ENCODE measurements around the gene ZGPAT.

ZGPAT gene

DNA sequence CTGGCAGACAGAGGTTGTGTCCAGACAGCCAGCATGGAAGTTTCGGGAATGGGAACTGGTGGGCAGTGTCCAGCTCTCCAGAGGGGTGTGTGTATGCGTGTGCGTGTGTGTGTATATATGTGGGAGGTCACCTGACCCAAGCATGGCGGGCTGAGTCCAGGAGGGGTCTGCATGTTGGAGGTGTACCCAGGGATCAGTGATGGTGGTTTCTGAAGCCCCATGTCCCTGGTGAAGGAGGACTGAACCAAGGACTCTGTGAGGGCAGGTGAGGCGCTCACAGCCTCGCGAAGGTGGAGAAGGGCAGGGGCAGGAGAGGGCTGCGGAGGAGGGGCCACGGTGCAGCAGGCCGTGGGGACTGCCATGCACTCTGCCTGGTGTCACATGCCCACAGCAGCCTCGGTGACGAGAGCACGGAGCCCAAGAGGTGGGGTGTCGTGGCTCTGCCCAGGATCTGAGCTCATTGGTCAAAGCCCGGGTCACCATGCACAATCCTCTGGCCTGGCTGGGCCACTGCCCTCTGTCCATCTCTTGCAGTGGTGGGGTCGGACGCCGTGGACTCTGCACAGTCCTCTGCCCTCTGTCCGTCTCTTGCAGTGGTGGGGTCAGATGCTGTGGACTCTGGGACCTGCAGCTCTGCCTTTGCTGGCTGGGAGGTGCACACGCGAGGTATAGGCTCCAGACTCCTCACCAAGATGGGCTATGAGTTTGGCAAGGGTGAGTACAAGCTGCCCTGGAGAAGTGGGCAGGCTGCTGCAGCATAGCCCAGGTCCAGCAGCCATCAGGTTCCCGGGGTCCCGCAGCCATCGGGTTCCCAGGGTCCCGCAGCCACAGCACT is 26.5 kb downstream of the ZGPAT start:
- no peak for DNase-seq (ENCODE audit: low spot score)

DNA sequence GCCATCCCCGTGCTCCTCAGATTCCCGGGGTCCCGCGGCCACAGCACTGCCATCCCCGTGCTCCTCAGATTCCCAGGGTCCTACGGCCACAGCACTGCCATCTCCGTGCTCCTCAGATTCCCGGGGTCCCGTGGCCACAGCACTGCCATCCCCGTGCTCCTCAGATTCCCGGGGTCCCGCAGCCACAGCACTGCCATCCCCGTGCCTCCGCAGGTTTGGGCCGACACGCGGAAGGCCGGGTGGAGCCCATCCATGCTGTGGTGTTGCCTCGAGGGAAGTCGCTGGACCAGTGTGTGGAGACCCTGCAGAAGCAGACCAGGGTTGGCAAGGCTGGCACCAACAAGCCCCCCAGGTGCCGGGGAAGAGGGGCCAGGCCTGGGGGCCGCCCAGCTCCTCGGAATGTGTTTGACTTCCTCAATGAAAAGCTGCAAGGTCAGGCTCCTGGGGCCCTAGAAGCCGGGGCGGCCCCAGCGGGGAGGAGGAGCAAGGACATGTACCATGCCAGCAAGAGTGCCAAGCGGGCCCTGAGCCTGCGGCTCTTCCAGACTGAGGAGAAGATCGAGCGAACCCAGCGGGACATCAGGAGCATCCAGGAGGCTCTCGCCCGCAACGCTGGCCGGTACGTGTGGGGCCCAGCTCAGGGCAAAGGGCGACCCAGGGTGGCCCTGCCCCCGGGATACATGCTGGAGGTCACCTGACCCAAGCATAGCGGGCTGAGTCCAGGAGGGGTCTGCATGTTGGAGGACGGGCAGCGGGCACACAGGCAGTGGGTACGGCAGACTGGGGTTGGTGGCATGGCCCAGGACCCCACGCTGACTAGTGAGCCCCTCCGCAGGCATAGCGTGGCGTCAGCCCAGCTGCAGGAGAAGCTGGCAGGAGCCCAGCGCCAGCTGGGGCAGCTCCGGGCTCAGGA is 27.4 kb downstream of the ZGPAT start:
- no peak for DNase-seq (ENCODE audit: low spot score)

DNA sequence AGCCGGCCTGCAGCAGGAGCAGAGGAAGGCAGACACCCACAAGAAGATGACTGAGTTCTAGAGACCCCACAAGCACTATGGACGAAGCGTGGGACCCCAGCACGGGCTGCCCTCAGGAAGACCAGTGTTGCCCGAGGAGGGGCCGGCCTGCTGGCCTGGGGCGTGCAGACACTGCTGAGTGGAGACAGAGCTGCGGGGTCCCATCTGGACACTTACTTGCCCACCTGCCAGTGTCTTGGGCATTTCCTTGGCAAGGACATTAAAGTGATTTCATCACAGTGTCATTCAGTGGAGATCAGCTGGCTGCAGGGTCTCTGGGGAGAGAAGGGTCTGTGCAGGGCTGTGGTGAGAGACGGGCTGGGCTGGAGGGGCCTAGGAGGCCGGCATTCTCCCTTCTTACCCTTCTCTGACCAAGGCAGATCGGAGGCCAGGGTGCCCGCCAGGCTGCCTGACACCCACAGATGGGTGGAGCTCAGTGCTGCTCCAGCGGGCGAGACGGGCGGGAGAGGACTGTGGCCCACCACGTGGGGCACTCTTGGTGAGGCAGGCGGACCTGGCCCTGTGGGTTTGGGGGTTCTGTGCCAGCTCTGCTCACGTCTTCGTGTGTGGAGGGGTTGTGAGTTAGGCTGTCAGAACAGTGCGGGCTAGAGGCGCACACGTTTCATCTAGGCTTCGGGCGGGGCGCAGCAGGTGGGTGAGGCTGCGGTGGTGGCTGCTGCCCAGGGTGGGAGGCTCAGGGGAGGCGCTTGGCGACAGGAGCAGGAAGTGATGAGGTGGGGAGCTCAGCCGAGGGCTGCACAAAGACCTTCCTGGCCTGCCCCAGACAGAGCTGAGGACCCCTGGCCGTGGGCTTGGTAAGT is 28.2 kb downstream of the ZGPAT start, which contains the start of gene LIME1:
LIME1 (plus strand) TSS at position 806 of the 860 bp plus-strand sequence. CDS start 886 bp downstream, outside the sequence.
- no peak for DNase-seq (ENCODE audit: low spot score)

DNA sequence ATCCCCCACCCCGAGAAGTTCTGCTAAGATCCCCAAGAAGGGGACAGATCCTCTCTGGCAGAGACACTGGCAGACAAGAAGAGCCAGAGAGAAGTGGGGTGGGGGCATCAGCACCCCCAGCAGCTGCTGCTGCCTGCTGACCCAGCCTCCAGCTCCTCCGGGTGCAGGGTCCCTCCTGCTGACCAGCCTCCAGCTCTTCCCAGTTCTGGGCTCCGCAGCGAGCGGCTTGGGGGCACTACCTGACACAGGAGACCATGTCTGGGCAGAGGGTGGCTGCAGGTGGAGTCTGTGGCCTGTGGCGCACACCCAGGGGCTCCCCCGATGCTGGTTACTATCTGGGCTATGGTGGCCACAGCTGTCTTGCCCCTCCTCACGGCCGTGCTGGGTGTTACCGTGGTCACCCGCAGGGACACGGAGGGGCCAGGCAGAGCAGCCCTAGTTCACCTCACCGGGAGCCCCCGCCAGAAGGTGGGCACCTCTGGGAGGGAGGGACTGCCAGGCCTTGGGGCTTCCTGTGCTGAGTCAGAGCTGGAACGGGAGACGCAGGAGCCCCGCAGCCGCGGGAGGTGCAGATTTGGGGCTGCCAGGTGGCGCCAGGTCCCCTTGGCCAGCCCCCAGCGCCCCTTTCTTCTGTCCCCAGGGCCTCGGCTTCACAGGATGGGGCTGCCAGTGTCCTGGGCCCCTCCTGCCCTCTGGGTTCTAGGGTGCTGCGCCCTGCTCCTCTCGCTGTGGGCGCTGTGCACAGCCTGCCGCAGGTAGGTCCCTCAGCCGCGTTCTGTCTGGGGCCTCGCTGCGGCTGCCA is 29.3 kb downstream of the ZGPAT start:
- no peak for DNase-seq (ENCODE audit: low spot score)

DNA sequence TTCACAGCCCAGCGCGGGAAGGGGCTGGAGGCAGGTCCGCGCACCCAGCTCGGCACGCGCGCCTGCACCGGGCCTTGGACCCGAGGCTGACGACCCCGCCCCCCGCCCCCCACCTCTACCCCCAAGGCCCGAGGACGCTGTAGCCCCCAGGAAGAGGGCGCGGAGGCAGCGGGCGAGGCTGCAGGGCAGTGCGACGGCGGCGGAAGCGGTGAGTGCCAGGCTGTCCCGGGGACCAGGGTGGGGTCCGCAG is 29.8 kb downstream of the ZGPAT start:
- DNase-seq (ENCODE audit: low spot score): no peak

- no peak for DNase-seq (ENCODE audit: low spot score)
Measured at GRCh38 chr20:63737945-63738686, 30.3 kb downstream of the ZGPAT start.

GRCh38 chr20:63738687-63739129 is 30.9 kb downstream of the ZGPAT start:
- no peak for DNase-seq (ENCODE audit: low spot score)

GRCh38 chr20:63739130-63740069 is 31.6 kb downstream of the ZGPAT start, which contains the start of gene SLC2A4RG:
Gene SLC2A4RG (plus strand): TSS chr20:63739776. CDS start chr20:63739913, 137 bp downstream.
- peak; percentile 78 for DNase-seq (ENCODE audit: low spot score)

DNA sequence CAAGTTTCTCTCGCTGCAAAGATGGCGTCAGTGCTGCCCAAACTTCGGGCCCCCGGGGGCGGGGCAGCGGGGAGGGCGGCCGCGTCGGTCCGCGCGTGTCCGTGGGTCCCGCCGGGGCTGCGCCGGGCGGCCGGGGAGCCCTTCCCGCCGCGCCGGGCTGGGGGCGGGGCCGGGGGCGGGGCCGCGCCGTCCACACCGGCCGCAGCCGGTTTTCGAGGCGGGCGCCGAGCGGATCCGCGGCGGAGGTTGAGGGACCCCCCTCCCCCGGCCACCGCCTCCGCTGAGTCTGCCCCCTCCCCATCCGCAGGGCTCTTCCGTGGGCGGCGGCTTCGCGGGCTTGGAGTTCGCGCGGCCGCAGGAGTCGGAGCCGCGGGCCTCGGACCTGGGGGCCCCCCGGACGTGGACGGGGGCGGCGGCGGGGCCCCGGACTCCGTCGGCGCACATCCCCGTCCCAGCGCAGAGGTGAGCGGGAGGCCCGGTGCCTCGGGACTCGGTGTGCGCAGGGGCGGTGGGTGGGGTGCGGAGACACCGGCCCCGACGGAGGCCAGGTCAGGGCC is 32.3 kb downstream of the ZGPAT start:
- DNase-seq (ENCODE audit: low spot score): peak; percentile 7

DNA sequence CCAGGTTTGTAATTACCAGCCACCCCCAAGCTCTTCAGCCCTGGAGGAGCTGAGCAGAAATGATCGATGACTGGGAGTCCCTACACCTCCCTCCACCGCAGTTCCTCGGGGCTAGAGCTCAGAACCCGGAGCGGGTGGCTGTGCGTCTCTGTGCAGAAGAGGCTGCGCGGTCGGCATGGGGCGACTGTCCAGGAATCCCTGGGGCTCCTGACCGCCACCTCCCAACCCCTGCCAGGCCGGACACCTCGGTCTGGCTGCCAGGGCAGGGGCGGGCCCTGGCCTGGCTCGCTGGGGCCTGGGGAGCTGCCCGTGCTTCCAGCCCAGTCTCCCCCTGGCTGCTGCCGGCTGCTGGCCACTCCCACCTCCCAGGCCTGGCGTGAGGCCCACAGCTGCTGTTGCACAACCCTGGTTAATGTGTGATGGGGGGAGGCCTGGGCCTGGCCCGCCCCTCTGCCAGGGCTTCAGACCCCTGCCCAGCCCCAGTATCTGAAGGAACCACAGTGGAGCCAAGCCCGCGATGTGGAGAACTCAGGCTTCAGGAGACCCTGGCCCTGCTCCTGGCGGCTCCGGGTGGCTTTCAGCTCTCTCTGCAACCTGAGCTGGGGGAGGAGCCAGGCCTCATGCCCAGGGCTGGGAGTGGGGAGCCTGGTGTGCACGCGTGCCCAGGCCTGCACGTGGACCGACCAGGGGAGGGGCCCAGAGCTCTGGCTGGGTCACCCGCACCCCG is 33.0 kb downstream of the ZGPAT start:
- DNase-seq (ENCODE audit: low spot score): peak; percentile 76

DNA sequence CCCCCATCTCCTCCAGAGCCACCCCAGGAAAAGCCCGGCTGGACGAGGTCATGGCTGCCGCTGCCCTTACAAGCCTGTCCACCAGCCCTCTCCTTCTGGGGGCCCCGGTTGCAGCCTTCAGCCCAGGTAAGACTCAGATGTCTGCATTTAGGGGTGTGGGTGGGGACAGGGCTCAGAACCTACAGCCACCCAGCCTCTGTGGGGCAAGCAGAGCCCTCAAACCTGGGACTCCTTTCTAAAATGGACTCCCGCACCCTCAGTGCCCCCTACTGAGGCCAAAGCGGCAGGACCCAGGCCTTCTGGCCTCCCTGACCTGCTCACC is 33.5 kb downstream of the ZGPAT start:
- no peak for DNase-seq (ENCODE audit: low spot score)

DNA sequence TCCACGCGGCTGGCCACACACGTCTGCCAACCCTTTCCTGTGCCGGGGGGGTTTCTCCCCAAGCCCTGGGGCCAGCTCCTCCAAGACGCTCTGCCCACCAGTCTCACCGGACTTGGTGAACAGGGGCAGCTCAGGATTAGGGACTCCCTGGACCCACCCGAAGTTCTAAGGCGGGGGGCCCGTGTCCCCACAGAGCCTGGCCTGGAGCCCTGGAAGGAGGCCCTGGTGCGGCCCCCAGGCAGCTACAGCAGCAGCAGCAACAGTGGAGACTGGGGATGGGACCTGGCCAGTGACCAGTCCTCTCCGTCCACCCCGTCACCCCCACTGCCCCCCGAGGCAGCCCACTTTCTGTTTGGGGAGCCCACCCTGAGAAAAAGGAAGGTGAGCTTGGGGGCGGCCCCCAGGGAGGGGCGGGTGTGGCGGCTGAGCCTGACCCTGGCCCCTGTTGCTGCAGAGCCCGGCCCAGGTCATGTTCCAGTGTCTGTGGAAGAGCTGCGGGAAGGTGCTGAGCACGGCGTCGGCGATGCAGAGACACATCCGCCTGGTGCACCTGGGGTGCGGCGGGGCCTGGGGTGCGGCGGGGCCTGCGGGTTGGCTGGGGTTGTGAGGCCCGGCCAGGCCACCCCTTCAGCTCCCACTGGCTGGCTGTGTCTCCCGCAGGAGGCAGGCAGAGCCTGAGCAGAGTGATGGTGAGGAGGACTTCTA is 34.0 kb downstream of the ZGPAT start:
- no peak for DNase-seq (ENCODE audit: low spot score)

DNA sequence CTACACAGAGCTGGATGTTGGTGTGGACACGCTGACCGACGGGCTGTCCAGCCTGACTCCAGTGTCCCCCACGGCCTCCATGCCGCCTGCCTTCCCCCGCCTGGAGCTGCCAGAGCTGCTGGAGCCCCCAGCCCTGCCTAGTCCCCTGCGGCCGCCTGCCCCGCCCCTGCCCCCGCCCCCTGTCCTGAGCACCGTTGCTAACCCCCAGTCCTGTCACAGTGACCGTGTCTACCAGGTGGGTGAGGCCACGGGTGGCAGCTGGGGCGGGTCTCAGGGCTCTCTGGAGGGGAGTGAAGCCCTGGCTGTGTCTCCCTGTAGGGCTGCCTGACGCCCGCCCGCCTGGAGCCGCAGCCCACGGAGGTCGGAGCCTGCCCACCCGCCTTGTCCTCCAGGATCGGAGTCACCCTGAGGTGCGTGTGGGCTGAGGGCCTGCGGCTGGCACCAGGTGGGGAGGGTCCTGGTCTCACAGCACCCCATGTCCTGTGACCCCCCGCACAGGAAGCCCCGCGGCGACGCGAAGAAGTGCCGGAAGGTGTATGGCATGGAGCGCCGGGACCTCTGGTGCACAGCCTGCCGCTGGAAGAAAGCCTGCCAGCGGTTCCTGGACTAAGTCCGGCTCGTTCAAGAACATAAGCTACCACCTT is 34.7 kb downstream of the ZGPAT start:
- DNase-seq (ENCODE audit: low spot score): no peak

DNA sequence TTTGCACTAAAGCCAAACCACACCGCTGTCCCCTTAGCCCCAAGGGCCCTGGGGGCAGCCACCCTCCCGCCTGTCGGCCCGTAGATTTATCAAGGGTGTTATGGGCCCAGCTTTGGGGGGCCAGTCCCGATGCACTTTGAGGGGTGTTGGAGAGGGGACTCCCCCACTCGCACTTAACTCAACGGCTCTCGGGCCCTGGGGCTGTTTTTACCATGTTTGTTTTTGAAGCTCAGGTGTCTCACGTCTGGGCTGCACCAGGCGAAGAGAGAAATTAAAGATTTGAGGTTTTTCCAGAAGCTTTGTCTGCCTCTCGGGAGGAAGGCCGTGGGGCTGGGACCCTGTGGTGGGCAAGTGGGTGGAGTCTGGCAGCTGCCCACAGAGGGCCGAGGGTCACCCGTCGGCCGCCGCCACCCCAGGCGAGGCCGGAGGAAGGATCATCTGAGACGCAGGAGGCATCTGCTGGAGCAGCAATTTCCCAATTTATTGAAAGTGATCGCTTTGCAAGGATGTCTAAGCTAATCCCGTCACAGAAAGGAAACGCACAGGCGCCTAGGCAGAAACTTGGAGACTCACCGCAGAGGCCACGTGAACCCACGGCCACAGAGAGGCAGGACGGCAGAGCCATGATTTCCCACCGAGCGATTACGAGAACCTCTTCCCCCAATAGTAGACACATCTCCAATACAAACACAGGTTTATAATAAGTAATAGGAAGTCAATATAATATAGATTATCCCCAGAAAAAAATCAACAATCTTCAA is 35.6 kb downstream of the ZGPAT start:
- no peak for DNase-seq (ENCODE audit: low spot score)

GRCh38 chr20:63744158-63744557 is 36.3 kb downstream of the ZGPAT start:
- no peak for DNase-seq (ENCODE audit: low spot score)

GRCh38 chr20:63744574-63745423 is 37.0 kb downstream of the ZGPAT start:
- no peak for DNase-seq (ENCODE audit: low spot score)

Measured in LoVo (cell line).